Measurements from ENCODE around the gene ARHGEF6. TPM values are rescaled to one million over a fixed set of nuclear protein-coding genes. Genes with fewer than 3 reads are reported as not detected.

Gene ARHGEF6
- total RNA-seq, 1 donor from 2014 or later = 22.7 TPM

GRCh38 chrX:136745215-136746173, 35.2 kb downstream of the ARHGEF6 start:
- DNase-seq = peak; percentile 24

GRCh38 chrX:136742721-136743379, 37.9 kb downstream of the ARHGEF6 start:
- no peak for DNase-seq

GRCh38 chrX:136738049-136738729, 42.5 kb downstream of the ARHGEF6 start:
- DNase-seq = no peak

GRCh38 chrX:136736690-136737089, 44.0 kb downstream of the ARHGEF6 start:
- DNase-seq = no peak

GRCh38 chrX:136735601-136736000, 45.1 kb downstream of the ARHGEF6 start:
- DNase-seq = no peak

GRCh38 chrX:136733613-136734012, 47.1 kb downstream of the ARHGEF6 start:
- no peak for DNase-seq

GRCh38 chrX:136731798-136732197, 48.9 kb downstream of the ARHGEF6 start:
- no peak for DNase-seq

- no peak for DNase-seq
These were observed 49.4 kb downstream of the ARHGEF6 start for GRCh38 chrX:136731207-136731782.

GRCh38 chrX:136728393-136728792, 52.3 kb downstream of the ARHGEF6 start:
- DNase-seq = no peak

GRCh38 chrX:136725441-136726104, 55.2 kb downstream of the ARHGEF6 start:
- DNase-seq = no peak

- no peak for DNase-seq
These were observed 62.6 kb downstream of the ARHGEF6 start for GRCh38 chrX:136718091-136718490.

- DNase-seq = no peak
These were observed 65.8 kb downstream of the ARHGEF6 start for GRCh38 chrX:136714626-136715599.

- no peak for DNase-seq
These were observed 68.0 kb downstream of the ARHGEF6 start for GRCh38 chrX:136712650-136713310.

GRCh38 chrX:136711147-136711546, 69.6 kb downstream of the ARHGEF6 start:
- peak; percentile 50 for DNase-seq

- DNase-seq = no peak
These were observed 70.3 kb downstream of the ARHGEF6 start for GRCh38 chrX:136710325-136710951.

- no peak for DNase-seq
These were observed 72.4 kb downstream of the ARHGEF6 start for GRCh38 chrX:136708348-136708747.

GRCh38 chrX:136697156-136697555, 83.6 kb downstream of the ARHGEF6 start:
- no peak for DNase-seq

GRCh38 chrX:136694431-136695087, 86.2 kb downstream of the ARHGEF6 start:
- peak; percentile 70 for DNase-seq

GRCh38 chrX:136692271-136692670, 88.5 kb downstream of the ARHGEF6 start:
- no peak for DNase-seq
